ENCODE measurements around the gene GNAT1.
A peak's percentile ranks its signal among the peaks of the same experiment; 100 is the strongest.

The GNAT1 gene

GRCh38 chr3:50190936-50191660 is at the start of gene GNAT1:
Gene GNAT1, plus strand, starts transcription at chr3:50191610. Its CDS starts 116 bp downstream, at chr3:50191726.
- in situ Hi-C loops (cut with HindIII; ENCODE audit: low pct_unique_long_range_greater_than_20kb, low sequenced_read_pairs) = no loop called here
- no peak for DNase-seq (ENCODE audit: low read depth in 1 of 2, low spot score in 1 of 2)
- no peak for TF ChIP-seq JUND (IDR thresholded peaks at IDR 0.05; ENCODE audit: low read depth)

GRCh38 chr3:50146316-50146901 is 45.0 kb upstream of the GNAT1 start:
- in situ Hi-C loops (cut with HindIII; ENCODE audit: low pct_unique_long_range_greater_than_20kb, low sequenced_read_pairs) = no loop called here
- TF ChIP-seq JUND (IDR thresholded peaks at IDR 0.05; ENCODE audit: low read depth) = no peak
- peak in 1 of 2 experiments; percentile 82 for DNase-seq (ENCODE audit: low read depth in 1 of 2, low spot score in 1 of 2)

- TF ChIP-seq JUND (IDR thresholded peaks at IDR 0.05; ENCODE audit: low read depth) = no peak
- in situ Hi-C loops (cut with HindIII; ENCODE audit: low pct_unique_long_range_greater_than_20kb, low sequenced_read_pairs) = no loop called here
- no peak for DNase-seq (ENCODE audit: low read depth in 1 of 2, low spot score in 1 of 2)
These were observed 44.4 kb upstream of the GNAT1 start for GRCh38 chr3:50147016-50147415.

DNA sequence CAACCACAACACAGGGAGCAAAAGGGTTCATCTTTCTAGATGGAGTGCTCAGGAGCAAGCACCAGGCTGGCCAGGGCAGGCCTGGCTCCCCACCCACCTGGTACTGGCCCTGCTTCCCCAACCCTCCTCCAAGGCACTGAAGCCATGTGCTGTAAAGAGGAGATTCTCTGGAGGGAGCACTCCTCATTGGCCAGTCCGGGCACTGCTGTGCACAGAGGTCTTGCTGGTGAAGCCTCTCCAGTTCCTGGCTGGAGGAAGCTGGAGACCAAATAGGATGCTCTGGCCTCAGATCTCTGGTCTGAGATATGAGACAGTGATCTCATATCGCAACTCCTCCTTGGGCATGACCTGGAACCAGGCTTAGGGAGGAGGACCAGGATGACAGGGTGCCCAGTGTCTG is 44.0 kb upstream of the GNAT1 start:
- in situ Hi-C loops (cut with HindIII; ENCODE audit: low pct_unique_long_range_greater_than_20kb, low sequenced_read_pairs) = no loop called here
- no peak for DNase-seq (ENCODE audit: low read depth in 1 of 2, low spot score in 1 of 2)
- TF ChIP-seq JUND (IDR thresholded peaks at IDR 0.05; ENCODE audit: low read depth) = no peak

- TF ChIP-seq JUND (IDR thresholded peaks at IDR 0.05; ENCODE audit: low read depth) = no peak
- DNase-seq (ENCODE audit: low read depth in 1 of 2, low spot score in 1 of 2) = no peak
- in situ Hi-C loops (cut with HindIII; ENCODE audit: low pct_unique_long_range_greater_than_20kb, low sequenced_read_pairs) = no loop called here
These were observed 43.5 kb upstream of the GNAT1 start for GRCh38 chr3:50147861-50148260.

DNA sequence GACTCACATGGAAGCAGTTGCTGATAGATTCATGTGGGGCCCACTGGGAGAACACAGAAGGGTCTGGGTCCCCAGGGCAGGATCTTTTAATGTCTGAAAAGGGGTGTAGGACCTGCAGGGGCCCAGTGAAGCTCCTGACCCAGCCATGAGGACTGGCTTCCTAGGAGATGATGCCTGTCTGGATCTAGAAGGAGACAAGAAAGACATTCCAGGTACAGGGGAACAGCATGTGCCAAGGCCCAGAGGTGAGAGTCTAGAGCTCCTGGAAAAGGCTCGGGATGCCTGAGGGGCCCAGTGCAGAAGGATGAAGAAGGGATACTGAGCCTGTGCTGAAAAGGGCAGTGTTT is 41.0 kb upstream of the GNAT1 start:
- in situ Hi-C loops (cut with HindIII; ENCODE audit: low pct_unique_long_range_greater_than_20kb, low sequenced_read_pairs) = no loop called here
- DNase-seq (ENCODE audit: low read depth in 1 of 2, low spot score in 1 of 2) = no peak
- no peak for TF ChIP-seq JUND (IDR thresholded peaks at IDR 0.05; ENCODE audit: low read depth)

GRCh38 chr3:50150863-50151686 is 40.3 kb upstream of the GNAT1 start:
- TF ChIP-seq JUND (IDR thresholded peaks at IDR 0.05; ENCODE audit: low read depth) = no peak
- in situ Hi-C loops (cut with HindIII; ENCODE audit: low pct_unique_long_range_greater_than_20kb, low sequenced_read_pairs) = no loop called here
- peak; percentile 49 to 97 for DNase-seq (ENCODE audit: low read depth in 1 of 2, low spot score in 1 of 2)

DNA sequence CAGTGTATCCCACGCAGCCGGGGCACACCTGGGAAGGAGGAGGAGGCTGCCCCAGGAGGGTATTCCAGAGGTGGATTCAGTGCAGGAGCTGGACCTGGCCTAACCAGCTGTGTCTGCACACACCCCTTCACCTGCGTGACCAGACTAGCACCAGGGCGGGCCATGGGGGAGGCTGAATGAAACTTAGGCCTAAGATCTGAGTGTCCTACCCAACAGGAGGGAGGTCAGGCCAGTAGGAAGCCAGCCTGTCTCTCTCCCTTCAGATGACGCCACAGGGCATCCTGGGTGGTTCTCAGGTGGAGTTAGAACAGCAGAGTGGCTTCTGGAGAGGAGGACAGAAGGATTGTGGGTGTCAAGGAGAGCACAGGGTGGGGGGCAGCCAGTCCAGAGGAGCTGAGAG is 39.7 kb upstream of the GNAT1 start:
- DNase-seq (ENCODE audit: low read depth in 1 of 2, low spot score in 1 of 2) = peak in 1 of 2 experiments; percentile 84
- no peak for TF ChIP-seq JUND (IDR thresholded peaks at IDR 0.05; ENCODE audit: low read depth)
- in situ Hi-C loops (cut with HindIII; ENCODE audit: low pct_unique_long_range_greater_than_20kb, low sequenced_read_pairs) = no loop called here

GRCh38 chr3:50153782-50154475 is 37.5 kb upstream of the GNAT1 start:
- TF ChIP-seq JUND (IDR thresholded peaks at IDR 0.05; ENCODE audit: low read depth) = no peak
- no peak for DNase-seq (ENCODE audit: low read depth in 1 of 2, low spot score in 1 of 2)
- in situ Hi-C loops (cut with HindIII; ENCODE audit: low pct_unique_long_range_greater_than_20kb, low sequenced_read_pairs) = no loop called here

DNA sequence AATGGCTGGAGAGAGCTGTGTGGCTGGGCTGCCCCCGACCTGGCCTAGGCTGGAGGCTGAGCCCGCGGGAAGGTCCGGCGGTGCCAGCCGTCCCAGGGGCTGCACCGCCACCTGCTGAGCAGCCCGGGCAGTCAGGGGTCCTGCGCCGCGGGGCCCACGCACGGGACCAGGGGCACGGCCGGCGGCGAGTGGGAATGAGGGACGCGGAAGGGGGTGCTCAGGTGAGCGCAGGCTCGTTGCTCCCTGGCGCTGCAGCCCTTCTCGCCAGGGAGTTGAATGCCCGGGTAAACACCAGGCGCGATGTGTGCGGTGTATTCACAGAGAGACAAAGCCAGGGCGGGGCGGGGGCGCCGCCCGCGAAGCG is 37.0 kb upstream of the GNAT1 start:
- DNase-seq (ENCODE audit: low read depth in 1 of 2, low spot score in 1 of 2) = no peak
- TF ChIP-seq JUND (IDR thresholded peaks at IDR 0.05; ENCODE audit: low read depth) = no peak
- in situ Hi-C loops (cut with HindIII; ENCODE audit: low pct_unique_long_range_greater_than_20kb, low sequenced_read_pairs) = no loop called here

- in situ Hi-C loops (cut with HindIII; ENCODE audit: low pct_unique_long_range_greater_than_20kb, low sequenced_read_pairs) = no loop called here
- TF ChIP-seq JUND (IDR thresholded peaks at IDR 0.05; ENCODE audit: low read depth) = no peak
- peak; percentile 80 to 88 for DNase-seq (ENCODE audit: low read depth in 1 of 2, low spot score in 1 of 2)
These were observed 36.4 kb upstream of the GNAT1 start, which contains the start of gene SEMA3F for GRCh38 chr3:50154840-50155490. Gene SEMA3F, plus strand, starts transcription at chr3:50155324. Its CDS starts 4,299 bp downstream, at chr3:50159623.

DNA sequence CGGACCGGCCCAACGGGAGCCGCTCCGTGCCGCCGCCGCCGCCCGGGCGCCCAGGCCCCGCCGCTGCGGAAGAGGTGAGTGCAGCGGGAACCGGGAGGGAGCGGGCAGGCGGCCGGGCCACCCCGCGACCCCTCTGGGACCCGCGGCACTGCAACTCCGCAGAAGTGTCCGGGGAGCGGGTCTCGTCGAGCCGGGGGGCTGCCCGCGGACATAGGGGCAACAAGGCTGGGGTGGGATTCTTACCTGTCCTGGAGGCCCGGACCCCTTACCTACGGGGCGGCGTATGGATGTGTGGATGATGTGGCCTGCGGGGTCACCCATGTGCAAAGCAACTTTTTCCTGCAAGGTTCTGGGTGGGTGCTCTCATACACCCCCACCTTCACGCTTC is 35.9 kb upstream of the GNAT1 start:
- TF ChIP-seq JUND (IDR thresholded peaks at IDR 0.05; ENCODE audit: low read depth) = no peak
- DNase-seq (ENCODE audit: low read depth in 1 of 2, low spot score in 1 of 2) = no peak
- in situ Hi-C loops (cut with HindIII; ENCODE audit: low pct_unique_long_range_greater_than_20kb, low sequenced_read_pairs) = no loop called here
